ENCODE results near the gene C1orf35.

GRCh38 chr1:228114827-228115226 lies 11.7 kb upstream of the C1orf35 start:
- TF ChIP-seq GATA2 (IDR thresholded peaks at IDR 0.05; ENCODE audit: low read depth, low read length) (no peak), GATA3 (IDR thresholded peaks at IDR 0.05; ENCODE audit: low read depth, low read length) (no peak)

Measured in SH-SY5Y (cell line).